Endothelial cell of umbilical vein (primary cell): ENCODE results near the gene DENND5A. TPM values are rescaled to one million over a fixed set of nuclear protein-coding genes. Genes with fewer than 3 reads are reported as not detected.

Experiments used
- BruUV-seq: library from RNA; stranded (reverse); fragments of 400-500 nt; replicated peaks from 2 replicates; lab custom pipeline; 2021; lab: Mats Ljungman, UMichigan
- CTCF ChIA-PET: fragments of 300-600, 350-600 bp; sonication (Branson Sonifier 250); formaldehyde crosslinking; loops from one replicate; lab custom pipeline; 2021; ENCODE audit warnings: antibody characterized with exemption, inconsistent platforms; lab: Charles Lee
- POLR2A ChIA-PET: fragments of 300-600, 350-600 bp; sonication (Branson Sonifier 250); formaldehyde crosslinking; loops from one replicate; lab custom pipeline; 2021; ENCODE audit warnings: antibody characterized with exemption, inconsistent platforms; lab: Charles Lee
- DNase-seq: peaks from one replicate; pipeline ENCODE4 v3.0.0-alpha.2; 2011; ENCODE audit warnings: low read depth, low spot score
- FAIRE-seq: peaks from 2 replicates; lab custom pipeline; 2011; peaks lifted over from hg19 to GRCh38; lab: Jason Lieb, UNC
- H2AFZ ChIP-seq: 2 replicates; pipeline ENCODE4 v1.6.0; 2012; ENCODE audit warnings: low read depth, low read length, control low read depth, inconsistent platforms
- H3K27ac ChIP-seq: 2 replicates; pipeline ENCODE4 v1.5.1; 2011; ENCODE audit warnings: low read depth, mild to moderate bottlenecking, control low read depth, low read length, moderate library complexity; ENCODE audit not compliant: insufficient read depth
- H3K27me3 ChIP-seq, 2 experiments: 2 replicates each; pipeline versions ENCODE4 v1.6.0 to v1.6.1; 2011; ENCODE audit warnings: low read length in 2 of 2, mixed read lengths in 1 of 2; ENCODE audit not compliant: control insufficient read depth in 2 of 2, insufficient read depth in 2 of 2
- H3K36me3 ChIP-seq, 2 experiments: 2 replicates in 1 of 2; 3 replicates in 1 of 2; pipeline ENCODE4 v1.5.1; 2011; ENCODE audit warnings: low read length in 2 of 2, mild to moderate bottlenecking in 1 of 2, moderate library complexity in 1 of 2; ENCODE audit not compliant: control insufficient read depth in 2 of 2, insufficient read depth in 2 of 2; ENCODE audit errors: extremely low read depth in 1 of 2
- H3K4me1 ChIP-seq: 3 replicates; pipeline ENCODE4 v1.5.1; 2011; ENCODE audit warnings: mild to moderate bottlenecking, low read length; ENCODE audit not compliant: control insufficient read depth, insufficient read depth; ENCODE audit errors: extremely low read depth
- H3K4me2 ChIP-seq: 2 replicates; pipeline ENCODE4 v1.6.1; 2011; ENCODE audit warnings: low read length, control low read depth, mixed read lengths; ENCODE audit not compliant: insufficient read depth
- H3K4me3 ChIP-seq, 3 experiments: fragments of 200-600 bp in 1 of 3; sonication (generic), shearing (Covaris generic) in 1 of 3; replicated peaks in 1 of 3; 2 replicates each; pipeline ENCODE4 v1.5.1; 2011 to 2016; ENCODE audit warnings: control low read depth in 3 of 3, low read length in 3 of 3, mild to moderate bottlenecking in 2 of 3, inconsistent platforms in 1 of 3, low read depth in 1 of 3, moderate library complexity in 1 of 3; ENCODE audit not compliant: insufficient read depth in 1 of 3
- H3K79me2 ChIP-seq: 2 replicates; pipeline ENCODE4 v1.6.0; 2012; ENCODE audit warnings: low read length, inconsistent platforms; ENCODE audit not compliant: control insufficient read depth, insufficient read depth
- H3K9ac ChIP-seq: replicated peaks from 2 replicates; pipeline ENCODE3; 2011; ENCODE audit warnings: low read length, control low read depth; ENCODE audit not compliant: insufficient read depth; ENCODE audit errors: extremely low read depth
- H3K9me1 ChIP-seq: replicated peaks from 3 replicates; pipeline ENCODE4 v1.6.0; 2011; ENCODE audit warnings: mild to moderate bottlenecking, low read length; ENCODE audit not compliant: control insufficient read depth, insufficient read depth; ENCODE audit errors: extremely low read depth
- H3K9me3 ChIP-seq: replicated peaks from 2 replicates; pipeline ENCODE4 v1.5.1; 2012; ENCODE audit warnings: low read length, inconsistent platforms; ENCODE audit not compliant: control insufficient read depth, insufficient read depth
- H4K20me1 ChIP-seq: replicated peaks from 2 replicates; pipeline ENCODE3; 2011; ENCODE audit warnings: mild to moderate bottlenecking, low read length; ENCODE audit not compliant: control insufficient read depth, insufficient read depth; ENCODE audit errors: extremely low read depth
- EZH2 ChIP-seq: IDR thresholded peaks from 2 replicates; pipeline ENCODE4 v1.6.1; 2012; ENCODE audit warnings: borderline replicate concordance, low read depth, mild to moderate bottlenecking, moderate library complexity, low read length, inconsistent platforms; ENCODE audit not compliant: severe bottlenecking
- FOS ChIP-seq: IDR thresholded peaks from 2 replicates; pipeline ENCODE4 v1.6.1; 2011; ENCODE audit warnings: mild to moderate bottlenecking, low read length, moderate library complexity, borderline replicate concordance; ENCODE audit not compliant: insufficient read depth
- GATA2 ChIP-seq: IDR thresholded peaks from 2 replicates; pipeline ENCODE4 v1.7.0; 2011; ENCODE audit warnings: low read depth, mild to moderate bottlenecking, moderate library complexity, mixed read lengths, low read length; ENCODE audit not compliant: insufficient read length, insufficient read depth
- JUN ChIP-seq: IDR thresholded peaks from 2 replicates; pipeline ENCODE4 v1.6.1; 2011; ENCODE audit warnings: borderline replicate concordance, low read depth; ENCODE audit not compliant: insufficient read length, insufficient read depth
- MYC ChIP-seq: IDR thresholded peaks from one replicate; pipeline ENCODE4 v1.6.1; 2011; ENCODE audit warnings: mild to moderate bottlenecking, low read depth, low read length
- POLR2A ChIP-seq: IDR thresholded peaks from 2 replicates; pipeline ENCODE4 v1.6.1; 2012; ENCODE audit warnings: low read depth, mild to moderate bottlenecking, control low read depth, low read length
- POLR2AphosphoS5 ChIP-seq: IDR thresholded peaks from 2 replicates; pipeline ENCODE4 v1.6.1; 2012; ENCODE audit warnings: low read depth, mild to moderate bottlenecking, control low read depth, low read length, moderate library complexity; ENCODE audit not compliant: insufficient read depth
- dilution Hi-C: fragments of 300-500 bp; cut with MboI; formaldehyde crosslinking; loops from one replicate; pipeline ENCODE4 v1.15.0; 2019; ENCODE audit warnings: low sequenced_read_pairs; ENCODE audit not compliant: extremely low pct_ligation_motif_present
- intact Hi-C: fragments of 100-400 bp; cut with micrococcal nuclease; formaldehyde crosslinking; loops from one replicate; pipeline ENCODE4 v1.10.0; 2022
- polyA plus RNA-seq, 4 experiments: library from polyadenylated mRNA; depleted of rRNA in 3 of 4; stranded (reverse) in 3 of 4; unstranded in 1 of 4; fragments of >200 nt; gene quantifications; 2 replicates each; pipeline versions ENCODE4 v1.2.1 to v1.2.3, GENCODE V29; 2011 to 2012; ENCODE audit warnings: missing spikeins in 1 of 4
- total RNA-seq: library from RNA; stranded (reverse); gene quantifications from 2 replicates; pipeline ENCODE4 v1.2.3, GENCODE V29; 2021
- TF ChIP-seq, protein P1 (sequence below): IDR thresholded peaks from 2 replicates; pipeline ENCODE4 v1.6.1; 2011; ENCODE audit not compliant: insufficient read depth, insufficient read length
- TF ChIP-seq, protein P2 (sequence below), 2 donors: IDR thresholded peaks; 1 replicate in 1 of 2; 2 replicates in 1 of 2; pipeline ENCODE4 v1.5.1; 2011; ENCODE audit warnings: low read length in 2 of 2, mild to moderate bottlenecking in 2 of 2, moderate library complexity in 2 of 2, control low read depth in 1 of 2, inconsistent platforms in 1 of 2, low read depth in 1 of 2; ENCODE audit not compliant: insufficient read depth in 1 of 2; ENCODE audit errors: extremely low read depth in 1 of 2

Gene DENND5A
- total and polyA plus RNA-seq, 2 donors (not counting 3 experiments of a cell fraction or from before 2014, with no cell fraction given) = 116 to 220 TPM

DNA sequence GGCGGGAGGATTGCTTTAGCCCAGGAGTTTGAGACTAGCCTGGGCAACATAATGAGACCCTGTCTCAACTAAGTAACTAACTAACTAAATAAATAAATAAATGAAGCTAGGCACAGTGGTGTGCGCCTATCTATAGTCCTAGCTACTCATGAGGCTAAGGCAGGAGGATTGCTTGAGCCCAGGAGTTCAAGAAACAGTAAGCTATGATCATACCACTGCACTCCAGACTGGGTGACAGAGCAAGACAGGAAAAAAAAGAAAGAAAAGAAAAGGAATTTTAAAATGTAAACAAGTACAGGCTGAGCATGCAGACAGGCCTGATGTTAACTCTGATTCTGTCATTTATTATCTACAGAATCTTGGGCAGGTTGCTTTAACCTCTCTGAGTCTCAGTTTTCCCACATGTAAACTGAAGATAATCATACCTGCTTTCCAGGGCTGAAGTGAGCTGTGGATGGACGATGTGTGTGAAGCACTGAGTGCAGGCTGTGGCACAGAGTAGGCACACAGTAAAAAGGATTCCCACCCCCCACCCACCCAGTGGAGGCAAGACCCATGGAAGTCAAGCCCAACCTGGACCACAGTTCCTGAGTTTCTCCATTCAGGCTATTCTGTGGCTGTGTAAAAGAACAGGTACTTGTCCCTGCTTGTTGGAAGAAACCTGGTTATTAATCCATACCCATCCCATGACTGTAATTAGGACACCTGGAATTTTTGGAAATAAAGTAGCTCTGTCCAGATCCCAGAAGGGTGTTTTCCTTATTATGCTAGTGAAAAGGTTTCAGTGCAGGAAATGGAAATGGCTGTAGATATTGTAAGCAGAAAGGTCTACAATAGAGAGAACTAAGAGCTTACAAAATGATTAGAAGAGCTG, 155.1 kb downstream of the DENND5A start:
- FAIRE-seq = no peak
- dilution Hi-C loops = no loop called here

DNA sequence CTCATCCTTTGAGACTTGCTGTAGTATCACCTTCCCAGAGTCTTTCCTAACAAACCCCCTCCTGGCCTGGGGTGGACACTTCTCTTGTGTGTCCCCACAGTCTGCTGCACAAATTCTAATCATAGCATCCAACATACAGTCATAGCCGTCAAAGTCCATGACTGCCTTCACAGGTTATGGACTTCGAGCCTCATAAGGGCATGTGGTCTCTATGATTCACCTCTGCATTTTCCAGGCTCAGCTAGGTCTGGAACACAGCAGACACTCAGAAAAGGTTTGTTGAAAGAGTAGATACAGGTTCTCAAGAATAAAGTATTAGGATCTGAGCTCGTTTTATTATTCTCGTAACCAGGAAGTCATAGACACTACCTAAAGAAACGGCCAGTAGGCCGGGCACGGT, 160.6 kb downstream of the DENND5A start:
- H3K36me3 ChIP-seq = no peaks in the 10 kb centered on the region
- intact Hi-C loops = no loop called here
- no peak overlapping the region for H2AFZ ChIP-seq
- no peak for FAIRE-seq
- H3K9ac ChIP-seq = no peak overlapping the region
- H3K4me2 ChIP-seq = no peak overlapping the region
- no peaks in the 10 kb centered on the region for H3K27me3 ChIP-seq
- no peak for DNase-seq
- CTCF ChIA-PET = no interaction called here
- no TSS peak for BruUV-seq
- H3K79me2 ChIP-seq = no peaks in the 10 kb centered on the region
- POLR2A ChIA-PET = no interaction called here
- H3K4me1 ChIP-seq = no peaks in the 10 kb centered on the region
- H3K9me3 ChIP-seq = no peaks in the 10 kb centered on the region
- H3K4me3 ChIP-seq = no peak overlapping the region
- TF ChIP-seq, protein P1, sequence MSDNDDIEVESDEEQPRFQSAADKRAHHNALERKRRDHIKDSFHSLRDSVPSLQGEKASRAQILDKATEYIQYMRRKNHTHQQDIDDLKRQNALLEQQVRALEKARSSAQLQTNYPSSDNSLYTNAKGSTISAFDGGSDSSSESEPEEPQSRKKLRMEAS = no peak
- no peak for TF ChIP-seq MYC
- TF ChIP-seq POLR2AphosphoS5 = no peak
- no peak for TF ChIP-seq EZH2
- TF ChIP-seq GATA2 = no peak
- TF ChIP-seq POLR2A = no peak
- TF ChIP-seq, protein P2, sequence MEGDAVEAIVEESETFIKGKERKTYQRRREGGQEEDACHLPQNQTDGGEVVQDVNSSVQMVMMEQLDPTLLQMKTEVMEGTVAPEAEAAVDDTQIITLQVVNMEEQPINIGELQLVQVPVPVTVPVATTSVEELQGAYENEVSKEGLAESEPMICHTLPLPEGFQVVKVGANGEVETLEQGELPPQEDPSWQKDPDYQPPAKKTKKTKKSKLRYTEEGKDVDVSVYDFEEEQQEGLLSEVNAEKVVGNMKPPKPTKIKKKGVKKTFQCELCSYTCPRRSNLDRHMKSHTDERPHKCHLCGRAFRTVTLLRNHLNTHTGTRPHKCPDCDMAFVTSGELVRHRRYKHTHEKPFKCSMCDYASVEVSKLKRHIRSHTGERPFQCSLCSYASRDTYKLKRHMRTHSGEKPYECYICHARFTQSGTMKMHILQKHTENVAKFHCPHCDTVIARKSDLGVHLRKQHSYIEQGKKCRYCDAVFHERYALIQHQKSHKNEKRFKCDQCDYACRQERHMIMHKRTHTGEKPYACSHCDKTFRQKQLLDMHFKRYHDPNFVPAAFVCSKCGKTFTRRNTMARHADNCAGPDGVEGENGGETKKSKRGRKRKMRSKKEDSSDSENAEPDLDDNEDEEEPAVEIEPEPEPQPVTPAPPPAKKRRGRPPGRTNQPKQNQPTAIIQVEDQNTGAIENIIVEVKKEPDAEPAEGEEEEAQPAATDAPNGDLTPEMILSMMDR (IDR thresholded peaks at IDR 0.05; ENCODE audit: extremely low read depth in 1 of 2, insufficient read depth in 1 of 2, low read depth in 1 of 2, low read length in 2 of 2) = no peak
- TF ChIP-seq FOS = no peak
- TF ChIP-seq JUN = no peak
- no peaks in the 10 kb centered on the region for H4K20me1 ChIP-seq
- no peak overlapping the region for H3K27ac ChIP-seq
- dilution Hi-C loops = no loop called here
- H3K9me1 ChIP-seq = no peaks in the 10 kb centered on the region

More for the DNA sequence above, 155.1 kb downstream of the DENND5A start:
- Histone ChIP-seq H3K4me1 (no peaks in the 10 kb centered on the region), H3K9me1 (no peaks in the 10 kb centered on the region), H3K79me2 (no peaks in the 10 kb centered on the region), H2AFZ (no peak overlapping the region), H4K20me1 (no peaks in the 10 kb centered on the region), H3K9ac (no peak overlapping the region), H3K27me3 (no peaks in the 10 kb centered on the region), H3K36me3 (no peaks in the 10 kb centered on the region), H3K4me3 (no peak overlapping the region), H3K4me2 (no peak overlapping the region), H3K27ac (no peak overlapping the region), H3K9me3 (no peaks in the 10 kb centered on the region)
- ChIA-PET POLR2A (no interaction called here), CTCF (interaction anchor here (0.9 to 1.9 kb wide), 6 partner anchors 10 to 94 kb away, joined by 3 to 7 read pairs (median 4); no protein-coding TSS in a partner anchor)
- intact Hi-C loops = no loop called here
- no peak for DNase-seq
- no TSS peak for BruUV-seq
- TF ChIP-seq MYC = no peak
- TF ChIP-seq, protein P2 (IDR thresholded peaks at IDR 0.05; ENCODE audit: extremely low read depth in 1 of 2, insufficient read depth in 1 of 2, low read depth in 1 of 2, low read length in 2 of 2) = no peak
